ENCODE results near the gene IDI2. TPM values are rescaled to one million over a fixed set of nuclear protein-coding genes. Genes with fewer than 3 reads are reported as not detected.

IDI2 gene
- total and polyA plus RNA-seq, 2 of the 13 experiments (the other 11 are each of a cell fraction or from before 2014, with no cell fraction given): not detected

GRCh38 chr10:969473-970150 is 56.0 kb downstream of the IDI2 start (continued):
- TF ChIP-seq, protein P1, sequence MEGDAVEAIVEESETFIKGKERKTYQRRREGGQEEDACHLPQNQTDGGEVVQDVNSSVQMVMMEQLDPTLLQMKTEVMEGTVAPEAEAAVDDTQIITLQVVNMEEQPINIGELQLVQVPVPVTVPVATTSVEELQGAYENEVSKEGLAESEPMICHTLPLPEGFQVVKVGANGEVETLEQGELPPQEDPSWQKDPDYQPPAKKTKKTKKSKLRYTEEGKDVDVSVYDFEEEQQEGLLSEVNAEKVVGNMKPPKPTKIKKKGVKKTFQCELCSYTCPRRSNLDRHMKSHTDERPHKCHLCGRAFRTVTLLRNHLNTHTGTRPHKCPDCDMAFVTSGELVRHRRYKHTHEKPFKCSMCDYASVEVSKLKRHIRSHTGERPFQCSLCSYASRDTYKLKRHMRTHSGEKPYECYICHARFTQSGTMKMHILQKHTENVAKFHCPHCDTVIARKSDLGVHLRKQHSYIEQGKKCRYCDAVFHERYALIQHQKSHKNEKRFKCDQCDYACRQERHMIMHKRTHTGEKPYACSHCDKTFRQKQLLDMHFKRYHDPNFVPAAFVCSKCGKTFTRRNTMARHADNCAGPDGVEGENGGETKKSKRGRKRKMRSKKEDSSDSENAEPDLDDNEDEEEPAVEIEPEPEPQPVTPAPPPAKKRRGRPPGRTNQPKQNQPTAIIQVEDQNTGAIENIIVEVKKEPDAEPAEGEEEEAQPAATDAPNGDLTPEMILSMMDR (CRISPR knock-in tag; IDR thresholded peaks at IDR 0.05): no peak
- TF ChIP-seq AKAP8 (CRISPR knock-in tag; IDR thresholded peaks at IDR 0.05): no peak
- TF ChIP-seq ZNF782 (CRISPR knock-in tag; IDR thresholded peaks at IDR 0.05; ENCODE audit: borderline replicate concordance): no peak
- TF ChIP-seq, protein P2, sequence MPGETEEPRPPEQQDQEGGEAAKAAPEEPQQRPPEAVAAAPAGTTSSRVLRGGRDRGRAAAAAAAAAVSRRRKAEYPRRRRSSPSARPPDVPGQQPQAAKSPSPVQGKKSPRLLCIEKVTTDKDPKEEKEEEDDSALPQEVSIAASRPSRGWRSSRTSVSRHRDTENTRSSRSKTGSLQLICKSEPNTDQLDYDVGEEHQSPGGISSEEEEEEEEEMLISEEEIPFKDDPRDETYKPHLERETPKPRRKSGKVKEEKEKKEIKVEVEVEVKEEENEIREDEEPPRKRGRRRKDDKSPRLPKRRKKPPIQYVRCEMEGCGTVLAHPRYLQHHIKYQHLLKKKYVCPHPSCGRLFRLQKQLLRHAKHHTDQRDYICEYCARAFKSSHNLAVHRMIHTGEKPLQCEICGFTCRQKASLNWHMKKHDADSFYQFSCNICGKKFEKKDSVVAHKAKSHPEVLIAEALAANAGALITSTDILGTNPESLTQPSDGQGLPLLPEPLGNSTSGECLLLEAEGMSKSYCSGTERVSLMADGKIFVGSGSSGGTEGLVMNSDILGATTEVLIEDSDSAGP (CRISPR knock-in tag; IDR thresholded peaks at IDR 0.05; ENCODE audit: borderline replicate concordance): no peak
- no peak for TF ChIP-seq ZNF382 (CRISPR knock-in tag; IDR thresholded peaks at IDR 0.05; ENCODE audit: borderline replicate concordance)
- no peak for TF ChIP-seq ZNF550 (CRISPR knock-in tag; IDR thresholded peaks at IDR 0.05; ENCODE audit: borderline replicate concordance)
- TF ChIP-seq ZNF337 (CRISPR knock-in tag; IDR thresholded peaks at IDR 0.05; ENCODE audit: borderline replicate concordance, low read depth): no peak
- no peak for TF ChIP-seq ZBTB21 (CRISPR knock-in tag; IDR thresholded peaks at IDR 0.05)
- no peak for TF ChIP-seq ZNF468 (CRISPR knock-in tag; IDR thresholded peaks at IDR 0.05)
- no peak for TF ChIP-seq MEIS2 (CRISPR knock-in tag; IDR thresholded peaks at IDR 0.05)
- TF ChIP-seq ZNF891 (CRISPR knock-in tag; IDR thresholded peaks at IDR 0.05): no peak
- TF ChIP-seq IKZF1 (IDR thresholded peaks at IDR 0.05): no peak
- no peak for TF ChIP-seq RNF219 (CRISPR knock-in tag; IDR thresholded peaks at IDR 0.05)
- TF ChIP-seq KDM3A (CRISPR knock-in tag; IDR thresholded peaks at IDR 0.05; ENCODE audit: low read depth): no peak
- TF ChIP-seq, protein P3, sequence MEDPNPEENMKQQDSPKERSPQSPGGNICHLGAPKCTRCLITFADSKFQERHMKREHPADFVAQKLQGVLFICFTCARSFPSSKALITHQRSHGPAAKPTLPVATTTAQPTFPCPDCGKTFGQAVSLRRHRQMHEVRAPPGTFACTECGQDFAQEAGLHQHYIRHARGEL (CRISPR knock-in tag; IDR thresholded peaks at IDR 0.05): no peak
- no peak for TF ChIP-seq ZNF207 (IDR thresholded peaks at IDR 0.05; ENCODE audit: borderline replicate concordance)
- TF ChIP-seq ZNF543 (CRISPR knock-in tag; IDR thresholded peaks at IDR 0.05): no peak
